Activated naive CD4-positive, alpha-beta T cell treated with Interleukin-2 at 50 U/mL for 16 hours (primary cell): ENCODE measurements around the gene AUTS2.

ENCODE experiments used
- DNase-seq: peaks from one replicate; pipeline ENCODE4 v3.0.0-alpha.2; 2020

AUTS2 gene

DNA sequence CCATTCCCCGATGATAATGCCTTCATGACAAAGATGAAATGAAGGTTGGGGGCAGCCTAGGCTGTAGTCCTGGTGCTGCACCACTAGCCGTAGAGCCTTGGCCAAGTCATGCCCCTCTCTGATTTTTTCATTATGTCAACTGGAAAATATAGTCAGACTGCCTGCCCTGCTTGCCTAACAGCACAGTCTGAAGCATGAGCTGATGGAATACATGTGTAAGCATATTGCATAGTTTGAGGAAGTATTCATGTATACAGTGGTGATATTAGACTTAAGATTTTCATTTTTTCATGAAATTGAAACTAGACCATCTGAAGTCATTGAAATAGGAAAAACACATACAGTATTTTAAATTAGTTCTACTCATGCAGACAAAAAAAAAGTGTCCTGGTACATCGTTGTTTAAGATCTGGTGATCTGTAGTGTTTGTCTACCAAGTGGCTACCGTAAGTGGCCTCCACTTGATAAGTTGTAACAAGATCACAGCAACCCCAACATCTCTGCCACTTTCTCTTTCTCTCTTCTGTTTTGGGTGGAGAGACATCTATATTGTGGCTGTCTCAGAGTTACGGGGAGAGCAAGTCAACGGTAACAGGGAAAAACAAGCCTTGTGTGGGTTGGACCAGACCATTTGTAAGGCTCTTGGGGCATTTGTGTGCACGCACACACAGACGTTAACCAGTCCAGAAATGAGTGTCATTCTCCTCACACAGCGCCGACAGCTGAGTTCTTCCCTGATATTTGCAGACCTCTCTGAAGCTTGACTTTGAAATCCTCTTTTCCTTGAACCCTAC, 817.1 kb downstream of the AUTS2 start:
- no peak for DNase-seq

DNA sequence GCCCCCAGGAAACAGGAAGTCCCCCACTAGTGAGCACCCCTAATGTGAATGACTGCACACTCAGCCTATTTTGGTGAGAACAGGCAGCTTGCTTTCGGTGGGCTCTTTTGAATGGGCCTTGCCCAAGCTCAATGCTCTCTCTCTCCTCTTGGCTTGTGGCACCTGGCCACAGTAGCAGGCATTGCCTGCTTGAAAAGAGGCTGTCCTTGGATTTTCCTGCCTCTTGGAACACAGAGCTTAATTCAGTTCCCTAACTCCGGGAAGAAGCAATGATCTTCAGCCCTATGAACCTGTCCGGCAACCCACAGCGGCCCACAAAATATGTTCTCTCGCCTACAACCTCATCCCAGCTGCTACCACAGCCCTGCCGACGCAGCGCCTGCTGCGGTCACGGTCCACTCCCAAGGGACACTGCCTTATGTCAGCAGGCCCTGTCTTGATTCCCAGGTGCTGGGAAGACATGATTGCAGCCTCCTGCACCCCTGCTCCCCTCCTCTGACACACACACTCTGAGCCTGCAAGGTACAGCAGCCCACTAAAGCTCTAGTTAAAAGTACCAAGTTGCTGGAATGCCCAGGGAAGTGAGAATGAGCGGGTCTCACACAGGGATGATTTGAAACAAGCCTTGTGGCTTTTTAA, 818.2 kb downstream of the AUTS2 start:
- DNase-seq: no peak

DNA sequence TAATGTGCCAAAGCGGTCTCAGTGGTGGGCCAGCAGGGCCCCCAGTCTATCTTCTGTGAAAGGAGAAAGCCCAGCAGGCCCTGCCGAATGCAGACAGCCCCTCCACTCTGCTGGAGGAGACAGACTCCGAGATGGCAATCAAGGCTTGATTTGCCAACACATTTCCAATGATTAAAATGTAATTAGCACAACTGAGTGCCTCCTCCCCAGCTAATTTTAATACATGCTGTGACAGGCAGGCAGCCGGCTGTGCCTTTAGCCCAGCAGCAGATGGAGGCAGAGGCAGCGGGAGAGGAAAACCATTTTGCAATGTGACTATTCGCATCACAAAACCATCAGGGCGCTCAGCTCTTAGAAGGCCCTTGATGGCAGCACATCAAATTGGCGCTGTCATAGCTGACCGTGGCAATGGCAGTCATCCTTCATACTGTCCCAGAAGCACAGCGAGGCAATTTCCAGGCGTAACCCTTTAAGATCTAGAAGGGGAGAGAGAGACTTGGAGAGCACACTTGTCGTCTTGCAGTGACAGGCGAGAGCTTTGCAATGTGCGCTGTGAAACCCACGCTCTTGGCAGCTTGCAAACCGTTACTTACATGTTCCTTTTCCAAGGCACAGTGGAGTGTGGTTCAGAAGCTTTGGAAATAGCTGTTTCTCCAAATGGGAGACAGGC, 818.8 kb downstream of the AUTS2 start:
- DNase-seq: no peak

DNA sequence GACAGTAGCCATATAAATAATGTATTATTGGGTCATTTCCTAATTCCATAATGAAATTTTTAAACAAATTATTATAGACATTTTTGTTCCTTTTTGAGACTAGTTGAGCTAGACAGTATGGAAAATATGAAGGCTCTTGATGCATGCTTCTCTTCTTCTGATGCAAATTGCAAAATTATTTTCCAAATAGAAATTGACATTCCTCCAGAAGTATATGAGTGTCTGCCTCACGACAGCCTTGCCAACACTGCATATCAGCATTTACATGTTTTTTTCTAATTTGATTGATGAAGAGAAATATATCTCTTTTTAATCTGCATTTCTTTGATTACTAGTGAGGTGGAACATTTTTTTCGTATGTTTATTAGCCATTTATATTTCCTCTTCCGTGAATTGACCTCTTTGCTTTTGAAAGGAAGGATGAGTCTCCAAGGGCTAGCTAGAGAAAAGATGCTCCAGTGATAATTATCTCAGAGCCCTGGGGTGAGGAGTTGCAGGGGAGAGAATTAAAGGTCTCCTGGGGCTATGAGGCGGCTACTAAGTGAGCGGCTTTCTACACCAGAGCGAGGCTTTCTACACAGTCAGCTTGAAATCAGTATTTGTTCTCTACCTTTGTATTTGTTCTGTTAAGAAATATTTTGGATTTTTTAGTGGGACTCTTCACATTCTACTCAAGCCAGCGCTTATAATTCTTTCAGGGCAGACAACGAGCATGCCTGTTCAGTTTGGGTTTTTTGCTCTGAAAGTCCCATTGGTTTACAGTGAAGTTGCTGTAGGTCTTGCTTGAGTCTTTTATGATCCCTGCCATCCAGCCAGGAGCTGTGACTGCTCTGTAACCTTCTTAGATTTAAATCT, 821.5 kb downstream of the AUTS2 start:
- no peak for DNase-seq

DNA sequence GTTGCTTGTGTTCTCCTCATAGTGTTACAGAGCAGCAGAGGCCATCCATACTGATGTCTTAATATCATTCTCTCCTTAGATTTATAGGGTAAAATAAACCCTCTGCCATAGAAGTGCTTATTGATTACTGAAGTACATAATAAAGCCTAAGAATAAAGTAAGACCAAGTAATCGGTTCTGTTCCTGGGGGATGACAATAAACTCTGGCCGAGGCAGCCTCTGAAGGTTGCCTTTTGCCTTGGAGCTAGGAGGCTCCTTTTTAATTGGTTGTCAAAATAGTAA, 822.0 kb downstream of the AUTS2 start:
- no peak for DNase-seq

DNA sequence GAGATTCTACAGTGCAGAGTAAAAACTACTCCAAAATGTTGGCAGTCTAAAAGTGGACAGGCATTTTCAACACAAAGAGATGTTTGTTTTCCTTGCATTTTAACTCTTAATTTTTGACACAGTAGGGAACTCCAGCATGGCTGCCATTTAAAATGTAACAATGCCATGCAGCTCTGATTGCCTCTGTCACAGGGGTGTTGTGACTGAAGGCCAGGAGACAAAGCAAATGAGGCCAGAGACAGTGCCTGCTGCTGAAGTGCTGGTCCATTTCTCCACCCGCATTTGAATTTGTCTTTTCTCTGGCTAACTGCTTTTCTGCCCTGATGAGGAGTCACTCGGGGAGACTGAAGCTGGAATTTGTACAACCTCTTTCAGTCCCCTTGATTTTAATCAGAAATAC, 823.0 kb downstream of the AUTS2 start:
- no peak for DNase-seq

DNA sequence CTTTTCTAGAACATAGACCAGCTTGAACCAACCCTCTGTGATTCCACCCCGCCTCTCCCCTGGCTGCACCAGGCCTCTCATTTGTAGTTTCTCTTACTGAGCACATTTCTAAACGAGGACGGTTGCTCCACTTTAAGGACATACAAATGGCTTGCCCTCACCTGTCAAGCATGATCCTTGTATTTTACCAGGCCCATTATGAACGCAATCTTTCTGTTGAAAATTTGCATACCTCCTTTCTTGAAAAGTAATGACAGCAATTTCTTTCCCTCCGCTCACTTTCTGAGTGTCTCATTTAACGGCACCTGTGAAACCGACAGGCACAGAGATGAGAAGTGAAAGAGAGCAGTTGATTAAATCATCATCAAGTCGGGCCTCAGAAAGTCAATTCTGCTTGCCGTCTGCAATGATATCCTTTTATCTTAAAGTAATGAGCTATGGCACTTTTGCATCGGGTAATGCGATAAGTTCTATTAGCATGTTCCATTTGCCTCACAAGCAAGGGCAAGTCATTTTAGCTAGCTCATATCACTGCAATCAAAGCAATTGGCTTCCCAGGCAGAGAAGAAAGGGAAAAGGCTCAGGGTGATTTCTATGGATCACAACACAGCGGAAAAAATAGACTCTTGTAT, 828.1 kb downstream of the AUTS2 start:
- DNase-seq: no peak

DNA sequence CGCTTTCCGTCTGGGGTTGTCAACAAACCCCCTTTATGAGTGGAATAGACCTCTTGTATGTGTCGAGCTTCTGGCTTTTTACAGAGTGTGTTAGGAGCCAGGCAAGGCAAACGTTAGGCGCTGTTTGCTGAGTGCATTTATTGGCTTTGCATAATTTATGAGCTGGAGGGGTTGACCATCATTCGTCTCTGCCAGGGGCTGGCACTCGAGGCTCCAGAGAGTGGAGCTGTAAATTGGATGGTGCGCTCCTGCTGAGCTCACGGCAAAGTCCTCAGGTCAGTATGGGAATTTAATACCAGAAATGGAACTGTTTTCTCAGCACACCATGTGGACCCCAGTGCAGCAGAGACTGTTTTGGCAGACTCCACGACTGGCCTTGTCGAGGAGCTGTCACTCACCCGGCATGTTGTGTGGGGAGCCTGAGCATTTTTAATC, 834.3 kb downstream of the AUTS2 start:
- no peak for DNase-seq

DNA sequence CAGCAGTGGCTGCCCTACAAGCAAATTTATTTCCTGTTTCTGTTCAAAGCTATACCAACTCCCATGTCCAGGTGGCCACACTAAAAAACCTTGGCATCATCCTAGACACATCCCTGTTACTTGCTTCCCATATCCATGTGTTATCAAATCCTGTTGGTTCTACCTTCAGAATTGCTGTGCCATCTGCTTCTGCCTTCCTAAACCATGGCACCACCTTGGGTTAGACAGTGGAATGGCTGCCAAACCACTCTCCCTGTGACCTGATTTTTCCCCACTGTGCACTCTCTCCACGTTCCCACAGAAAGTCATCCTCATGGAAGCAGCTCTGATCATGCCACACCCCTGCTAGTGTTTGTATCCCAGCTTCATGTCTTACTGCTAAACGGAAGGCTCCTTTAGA, 836.1 kb downstream of the AUTS2 start:
- no peak for DNase-seq

DNA sequence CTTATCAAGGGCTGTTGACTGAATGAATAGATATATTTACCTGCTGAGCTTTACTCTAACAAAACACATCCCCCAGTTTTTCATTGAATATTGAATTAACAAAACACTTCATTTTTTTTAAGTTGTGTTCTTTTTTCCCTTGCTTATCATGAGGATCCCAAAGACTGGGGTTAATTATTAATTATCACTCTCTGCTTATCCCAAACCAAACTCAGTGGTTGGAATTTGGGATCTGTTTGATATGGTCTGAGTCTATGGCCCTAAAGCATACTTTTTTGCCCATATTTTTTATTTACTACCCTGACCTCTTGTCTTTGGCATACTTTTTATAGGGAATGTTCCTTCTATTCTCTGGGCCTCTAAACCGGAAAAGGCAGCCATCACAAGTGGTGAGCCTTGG, 836.5 kb downstream of the AUTS2 start:
- no peak for DNase-seq

DNA sequence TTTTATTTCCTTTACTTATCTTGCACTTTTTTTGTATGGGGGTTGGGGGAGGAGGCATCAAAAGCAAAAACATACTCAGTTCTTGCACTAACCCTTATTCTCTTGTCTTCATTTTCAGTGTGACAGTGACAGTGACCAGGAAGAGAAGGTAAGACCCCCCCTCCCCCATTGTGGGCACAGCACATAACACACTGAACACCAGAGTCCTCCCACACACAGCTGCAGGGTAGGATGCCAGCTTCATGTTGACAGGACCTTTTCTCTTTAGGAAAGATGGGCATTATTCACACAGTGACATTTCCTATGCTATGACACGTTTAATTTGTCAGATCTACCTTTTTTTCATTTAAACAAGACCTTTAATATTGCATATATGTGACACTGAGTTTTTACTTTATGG, 837.4 kb downstream of the AUTS2 start:
- no peak for DNase-seq

DNA sequence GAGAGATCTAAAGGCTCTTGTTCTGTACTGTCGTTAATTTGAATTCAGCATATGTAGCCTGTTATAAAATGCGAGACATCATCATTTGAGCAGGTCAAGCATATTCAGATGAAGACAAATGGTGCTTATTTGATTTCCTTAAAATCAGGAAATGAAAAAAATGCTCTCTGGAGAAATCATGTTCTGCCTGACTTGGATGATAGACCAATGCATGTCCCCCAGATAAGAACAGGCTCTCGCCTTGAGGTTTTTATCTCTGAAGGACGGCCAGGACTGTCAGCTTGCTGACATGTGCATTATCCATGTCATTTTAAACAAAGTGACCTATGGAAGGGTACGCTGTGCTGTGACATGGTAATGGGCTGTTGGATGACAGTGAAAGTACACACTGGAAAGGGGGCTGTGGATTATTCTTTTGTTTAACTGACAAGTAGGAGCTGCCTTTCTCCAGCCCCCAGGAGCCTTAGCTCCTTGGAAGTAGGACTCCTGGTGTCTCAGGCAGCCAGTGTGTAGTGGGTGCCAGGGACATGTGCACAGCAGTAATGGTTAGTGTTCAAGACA, 838.6 kb downstream of the AUTS2 start:
- DNase-seq: no peak

DNA sequence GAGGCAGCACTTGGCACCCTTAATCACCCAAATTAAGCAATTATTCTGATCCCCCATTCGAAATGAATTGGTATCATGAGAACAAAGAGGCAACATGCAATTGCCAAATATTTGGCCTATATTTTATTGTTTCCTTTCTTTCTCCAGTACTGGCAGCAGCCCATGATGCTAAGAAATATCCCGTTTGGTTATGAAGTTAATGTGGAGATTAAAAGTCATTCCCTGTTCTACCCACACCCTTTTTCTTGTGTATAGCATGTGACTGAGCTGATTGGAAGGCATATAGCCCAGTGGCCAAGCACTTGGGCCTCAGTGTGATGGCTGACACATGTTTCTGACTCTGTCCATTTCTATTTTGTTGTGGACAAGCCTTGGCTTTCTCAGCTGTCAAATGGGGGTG, 841.4 kb downstream of the AUTS2 start:
- no peak for DNase-seq

DNA sequence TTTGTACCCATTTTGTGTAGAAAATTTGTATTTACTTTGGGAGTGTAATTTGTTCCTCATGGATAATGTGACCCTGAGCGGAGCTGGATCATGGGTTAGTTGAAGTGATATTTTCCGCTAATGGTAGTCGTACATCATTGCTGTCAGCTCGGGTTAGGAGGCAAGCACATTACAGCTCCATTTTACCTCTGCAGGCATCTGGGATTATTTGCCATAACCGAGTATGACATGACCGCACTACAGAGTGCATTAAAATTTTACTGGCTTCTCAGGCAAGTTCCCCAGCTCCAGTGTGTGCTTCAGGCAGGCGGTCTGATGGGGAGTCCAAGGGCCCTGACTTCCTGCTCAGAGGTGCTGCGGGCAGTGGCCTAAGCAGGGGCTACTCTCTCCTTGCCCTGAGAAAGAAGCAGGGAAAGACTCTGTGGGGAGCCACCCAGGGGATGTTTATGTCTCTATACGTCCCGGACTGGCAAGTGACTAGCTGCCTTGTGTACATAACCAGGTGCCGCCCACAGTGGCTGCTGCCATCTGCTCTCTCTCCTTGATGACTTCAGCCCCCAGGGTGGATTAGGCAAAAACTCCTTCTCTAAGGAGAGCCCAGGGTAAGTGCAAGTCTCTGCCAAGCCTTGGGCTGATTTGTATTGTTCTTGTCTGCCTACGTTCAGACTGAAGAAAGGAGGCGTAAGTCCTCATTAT, 848.3 kb downstream of the AUTS2 start:
- DNase-seq: no peak

DNA sequence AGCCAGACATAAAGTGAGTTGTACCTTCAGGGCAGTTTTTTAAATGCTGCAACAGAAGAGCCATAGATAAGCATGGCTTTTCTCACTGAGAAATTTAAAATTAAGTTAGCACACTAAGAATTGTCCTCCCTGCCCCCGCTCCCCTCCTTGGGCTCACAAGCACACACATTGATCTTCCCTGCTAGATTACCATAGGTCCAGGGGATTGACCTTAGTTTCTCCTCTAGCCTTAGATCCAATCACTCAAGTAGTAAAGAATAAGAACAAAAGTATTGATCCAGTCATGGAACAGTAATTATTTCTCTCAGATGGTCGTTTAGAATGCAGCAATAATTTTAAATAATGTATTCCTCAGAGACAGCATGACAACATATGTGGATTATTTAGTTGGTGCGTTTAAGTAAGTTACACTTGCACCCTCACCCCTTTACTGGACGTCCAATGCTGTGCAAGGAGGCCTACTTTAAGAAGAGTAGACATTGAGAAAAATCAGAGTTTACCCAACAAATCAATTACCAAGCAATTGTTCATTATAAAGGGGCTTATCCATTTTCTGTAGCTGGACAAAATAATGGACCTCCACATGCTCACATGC, 850.1 kb downstream of the AUTS2 start:
- no peak for DNase-seq

DNA sequence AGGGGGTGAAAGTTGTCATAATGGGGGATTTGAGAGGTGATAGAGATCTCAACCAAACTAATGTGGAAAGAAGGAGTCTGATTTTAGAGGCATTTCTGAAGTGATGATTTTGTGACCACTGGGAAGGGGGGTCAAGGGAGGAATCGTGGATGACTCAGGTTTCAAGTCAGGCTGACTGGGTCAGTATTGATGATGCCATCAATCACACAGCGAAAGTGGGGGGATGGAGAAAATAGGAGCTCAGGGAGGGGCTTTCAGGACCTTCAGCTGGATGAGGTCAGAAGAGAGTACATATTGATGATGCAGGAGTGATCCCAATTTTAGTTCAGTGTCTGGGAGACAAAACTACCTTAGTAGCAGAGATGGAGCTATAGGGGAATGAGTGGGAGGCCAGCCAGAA, 852.5 kb downstream of the AUTS2 start:
- DNase-seq: no peak

DNA sequence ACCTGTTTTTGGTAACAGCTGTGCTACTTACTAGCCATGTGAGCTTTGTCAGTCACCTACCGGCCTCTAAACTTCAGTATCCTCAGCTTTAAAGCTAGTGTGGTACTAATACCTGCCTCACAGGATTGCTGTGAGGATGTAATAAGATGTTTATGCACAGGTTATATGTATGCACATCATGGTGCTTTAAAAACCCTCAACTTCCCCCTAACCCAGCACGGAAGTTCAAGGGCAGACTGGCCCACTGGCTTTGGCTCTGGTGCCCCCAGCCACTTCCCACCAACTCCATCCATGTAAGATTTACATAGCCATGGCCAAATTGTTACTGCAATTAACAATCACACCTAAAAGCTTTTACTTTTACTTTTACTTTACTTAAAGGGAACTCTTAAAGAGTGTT, 857.6 kb downstream of the AUTS2 start:
- no peak for DNase-seq

DNA sequence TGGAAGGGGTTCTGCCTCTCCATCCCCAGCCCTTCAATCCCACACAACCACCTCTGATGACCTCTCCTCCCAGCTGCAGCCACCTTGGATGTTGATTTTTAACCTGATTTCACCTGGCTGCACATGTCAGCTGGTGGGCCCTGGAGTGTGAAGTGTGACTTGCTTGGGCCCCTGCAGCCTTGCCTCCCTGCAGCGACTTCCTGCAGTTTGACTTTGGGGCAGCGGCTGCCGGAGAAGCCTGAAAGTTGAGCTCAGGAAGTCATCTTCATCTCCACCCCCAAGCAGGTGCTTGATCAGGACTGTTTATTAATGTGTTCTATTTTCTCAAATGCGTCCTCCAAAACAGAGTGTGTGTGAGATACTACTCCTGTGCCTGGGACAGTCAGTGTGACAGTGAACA, 858.4 kb downstream of the AUTS2 start:
- DNase-seq: no peak

DNA sequence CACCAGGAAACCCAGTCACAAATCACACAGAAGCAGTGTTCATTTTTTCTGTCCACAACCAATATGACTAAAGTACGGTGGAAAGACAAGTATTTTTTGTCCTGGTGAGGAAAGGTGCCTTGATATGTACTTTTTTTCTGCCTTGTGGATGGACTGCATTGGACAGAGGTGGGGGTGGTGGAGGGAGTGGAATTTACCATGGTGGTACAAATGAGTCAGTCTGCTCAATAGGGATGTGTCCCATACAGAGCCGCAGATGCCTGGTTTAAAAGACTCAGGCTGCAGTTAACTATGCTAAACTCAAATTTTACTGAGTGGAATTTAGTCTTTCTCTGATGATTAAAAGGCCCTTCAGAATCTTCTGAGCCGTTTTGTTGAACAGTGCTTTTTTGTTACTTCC, 859.2 kb downstream of the AUTS2 start:
- no peak for DNase-seq

DNA sequence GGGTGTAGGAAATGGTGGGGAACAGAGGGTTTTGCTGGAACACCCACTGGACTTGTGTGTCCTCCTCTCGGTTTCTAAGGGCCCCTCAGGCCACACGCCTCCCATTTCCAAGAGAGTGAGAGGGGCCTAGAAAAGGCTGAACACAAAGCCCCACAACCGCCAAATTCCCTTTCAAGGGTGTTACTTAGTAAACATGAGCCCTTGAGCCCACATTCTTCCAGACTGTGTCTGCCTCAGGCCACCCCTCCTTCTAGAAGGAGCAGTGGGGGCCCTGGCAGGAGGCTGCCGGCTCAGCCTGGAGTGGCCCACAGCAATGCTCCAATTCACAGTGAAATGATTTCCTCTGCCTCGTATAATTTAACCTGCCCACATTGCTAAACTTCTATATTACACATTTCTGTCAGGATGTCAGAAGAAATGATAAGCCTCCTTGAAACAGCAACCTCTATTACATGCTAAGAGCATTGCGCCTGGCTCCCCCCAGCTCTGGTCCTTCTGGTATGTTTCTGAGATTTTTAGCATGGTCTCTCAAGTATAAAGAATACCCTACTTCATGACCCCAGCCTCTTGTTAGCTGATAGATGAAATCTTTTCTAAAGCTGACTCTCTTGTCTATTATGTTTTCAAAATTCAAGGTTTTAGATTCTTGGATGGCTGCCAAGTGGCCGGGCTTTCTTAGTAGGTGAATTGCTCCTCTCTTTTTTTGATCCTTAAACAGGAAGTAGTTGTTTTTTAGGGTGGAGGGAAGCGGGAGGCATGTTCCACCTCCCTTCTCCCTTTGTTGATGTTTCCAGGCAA, 859.8 kb downstream of the AUTS2 start:
- DNase-seq: no peak

DNA sequence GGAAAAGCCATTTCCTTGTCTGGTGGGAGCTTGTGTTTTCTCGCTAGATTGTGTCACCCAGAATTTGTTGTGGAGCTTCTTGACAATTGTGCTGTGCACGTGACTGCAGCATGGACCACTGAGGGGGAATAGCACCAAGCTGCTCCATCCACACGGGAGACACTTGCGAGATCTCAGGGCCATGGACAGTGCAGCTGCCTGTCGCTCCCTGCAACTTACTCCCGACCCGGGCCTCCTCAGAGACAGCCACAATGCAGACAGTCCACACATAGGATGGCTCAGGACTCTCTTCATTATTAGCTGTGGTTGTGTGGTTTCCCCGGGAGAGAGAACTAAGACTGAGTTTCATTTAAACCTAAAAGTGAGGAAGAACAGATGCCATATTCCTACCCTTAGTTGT, 860.5 kb downstream of the AUTS2 start:
- no peak for DNase-seq
